ENCODE measurements around the gene NLGN1. TPM values are rescaled to one million over a fixed set of nuclear protein-coding genes. Genes with fewer than 3 reads are reported as not detected.

NLGN1 gene
- total and polyA plus RNA-seq, 2 experiments from 2014 or later: 5.3 to 10.9 TPM

GRCh38 chr3:174218016-174218415 lies 820.5 kb downstream of the NLGN1 start:
- no peaks in the 10 kb centered on the region for H3K9me3 ChIP-seq (ENCODE audit: low read depth)
- H3K4me1 ChIP-seq (ENCODE audit: low read depth): peaks cover 7% of the 10 kb centered on the region
- H3K27ac ChIP-seq: no peak overlapping the region
- no peak overlapping the region for H3K4me3 ChIP-seq
- H3K27me3 ChIP-seq: no peaks in the 10 kb centered on the region
- no peak for DNase-seq (ENCODE audit: low read depth in 1 of 2, low spot score in 1 of 2)
- TF ChIP-seq CTCF (IDR thresholded peaks at IDR 0.05; ENCODE audit: low read depth, low read length): no peak
- H3K36me3 ChIP-seq: no peaks in the 10 kb centered on the region

DNA sequence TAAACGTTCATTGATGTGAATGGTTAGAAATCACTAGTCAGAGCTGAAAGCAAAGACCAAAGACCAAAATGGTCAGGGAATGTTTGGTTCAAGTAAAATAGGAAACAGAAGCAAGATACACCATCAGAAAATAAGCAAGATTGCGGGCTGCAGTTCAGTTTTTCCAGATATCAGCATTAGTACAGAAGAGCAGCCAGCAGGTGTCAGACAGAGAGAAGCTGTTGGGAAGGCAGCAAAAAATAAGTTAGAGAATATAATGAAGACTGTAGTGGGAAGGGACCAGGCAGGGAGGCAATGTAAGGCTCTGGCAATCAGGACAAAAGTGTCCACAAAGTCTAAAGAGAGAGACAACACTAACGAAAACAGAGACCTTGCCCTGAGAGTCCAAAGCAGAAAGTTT lies 822.2 kb downstream of the NLGN1 start:
- Histone ChIP-seq H3K36me3 (no peaks in the 10 kb centered on the region), H3K27me3 (no peaks in the 10 kb centered on the region), H3K27ac (no peak overlapping the region), H3K9me3 (ENCODE audit: low read depth) (no peaks in the 10 kb centered on the region), H3K4me1 (ENCODE audit: low read depth) (peaks cover 14% of the 10 kb centered on the region), H3K4me3 (no peak overlapping the region)
- TF ChIP-seq CTCF (IDR thresholded peaks at IDR 0.05; ENCODE audit: low read depth, low read length): no peak
- no peak for DNase-seq (ENCODE audit: low read depth in 1 of 2, low spot score in 1 of 2)

GRCh38 chr3:174220775-174221554 lies 823.4 kb downstream of the NLGN1 start:
- Histone ChIP-seq H3K4me1 (ENCODE audit: low read depth) (peaks cover 19% of the 10 kb centered on the region), H3K4me3 (no peak overlapping the region), H3K9me3 (ENCODE audit: low read depth) (no peaks in the 10 kb centered on the region), H3K27me3 (no peaks in the 10 kb centered on the region), H3K36me3 (no peaks in the 10 kb centered on the region), H3K27ac (no peak overlapping the region)
- DNase-seq (ENCODE audit: low read depth in 1 of 2, low spot score in 1 of 2): no peak
- TF ChIP-seq CTCF (IDR thresholded peaks at IDR 0.05; ENCODE audit: low read depth, low read length): no peak

DNA sequence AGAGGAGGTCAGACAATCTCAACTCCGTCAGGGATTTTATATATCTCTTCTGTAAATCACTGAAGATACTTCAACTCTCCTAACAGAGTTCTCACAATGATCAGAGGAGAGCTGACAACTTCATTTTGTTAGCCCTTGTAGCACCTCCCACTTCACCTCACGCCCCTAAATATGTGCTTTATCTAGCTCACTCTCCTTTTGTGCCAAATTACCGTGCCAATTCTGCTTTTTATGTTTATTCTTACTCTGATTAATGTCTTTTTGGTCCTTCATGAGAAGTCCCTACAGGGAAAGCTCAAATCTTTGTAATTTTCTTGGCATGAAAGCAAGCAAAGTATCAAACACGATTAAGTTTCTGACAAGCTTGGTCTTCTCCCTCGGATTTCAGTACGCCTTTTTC lies 825.5 kb downstream of the NLGN1 start:
- Histone ChIP-seq H3K4me1 (ENCODE audit: low read depth) (peaks cover 19% of the 10 kb centered on the region), H3K4me3 (no peak overlapping the region), H3K27ac (no peak overlapping the region), H3K27me3 (no peaks in the 10 kb centered on the region), H3K9me3 (ENCODE audit: low read depth) (no peaks in the 10 kb centered on the region), H3K36me3 (no peaks in the 10 kb centered on the region)
- no peak for DNase-seq (ENCODE audit: low read depth in 1 of 2, low spot score in 1 of 2)
- no peak for TF ChIP-seq CTCF (IDR thresholded peaks at IDR 0.05; ENCODE audit: low read depth, low read length)

DNA sequence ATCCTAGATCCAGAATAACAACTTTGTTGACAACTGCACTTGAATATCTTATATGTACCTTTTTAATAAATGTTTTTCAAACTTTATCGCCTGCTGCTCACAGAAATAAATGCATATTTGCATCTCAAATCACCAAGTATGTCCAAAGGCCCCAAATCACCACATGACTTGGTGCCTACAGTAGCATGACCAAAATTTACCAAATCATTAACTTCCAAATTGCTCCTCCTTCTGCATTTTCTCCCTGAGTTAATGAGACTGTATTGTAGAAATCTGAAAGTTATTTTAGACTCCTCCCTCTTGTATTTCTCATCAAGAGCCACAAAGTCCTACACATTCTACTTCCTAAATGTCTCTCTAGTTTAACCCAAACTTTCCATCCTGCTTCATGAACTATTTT lies 826.1 kb downstream of the NLGN1 start:
- H3K27ac ChIP-seq: no peak overlapping the region
- H3K36me3 ChIP-seq: no peaks in the 10 kb centered on the region
- DNase-seq (ENCODE audit: low read depth in 1 of 2, low spot score in 1 of 2): no peak
- H3K4me1 ChIP-seq (ENCODE audit: low read depth): peaks cover 19% of the 10 kb centered on the region
- H3K27me3 ChIP-seq: no peaks in the 10 kb centered on the region
- no peak for TF ChIP-seq CTCF (IDR thresholded peaks at IDR 0.05; ENCODE audit: low read depth, low read length)
- H3K9me3 ChIP-seq (ENCODE audit: low read depth): no peaks in the 10 kb centered on the region
- H3K4me3 ChIP-seq: no peak overlapping the region

All from cardiac muscle cell (in vitro differentiated cells and primary cell).